K562 (cell line): ENCODE results near the gene ZCRB1.

Experiments
- CHD4 ChIP-seq: fragments of 200-600 bp; sonication (generic); IDR thresholded peaks from 3 replicates; pipeline ENCODE4 v1.6.1; 2012; ENCODE audit warnings: low read depth, mild to moderate bottlenecking, mixed read lengths, low read length, inconsistent platforms; ENCODE audit not compliant: insufficient read depth, insufficient replicate concordance, poor library complexity, severe bottlenecking
- HDAC2 ChIP-seq: fragments of 450-650 bp; IDR thresholded peaks from 2 replicates; pipeline ENCODE4 v1.6.1; 2016; ENCODE audit warnings: mild to moderate bottlenecking
- JUND ChIP-seq, 2 experiments: IDR thresholded peaks; 2 replicates in 1 of 2; 3 replicates in 1 of 2; pipeline ENCODE4 v1.6.1; 2011; ENCODE audit warnings: borderline replicate concordance in 2 of 2, low read depth in 2 of 2, low read length in 2 of 2, improper control_type of control experiment in 1 of 2, missing biosample characterization in 1 of 2, missing genetic modification characterization in 1 of 2, missing genetic modification reagents in 1 of 2
- SIRT6 ChIP-seq: IDR thresholded peaks from one replicate; pipeline ENCODE4 v1.6.1; 2012; ENCODE audit warnings: low read depth, mild to moderate bottlenecking, control low read depth, inconsistent platforms, low read length, moderate library complexity
- USF2 ChIP-seq: sonication (generic); formaldehyde crosslinking; IDR thresholded peaks from 2 replicates; pipeline ENCODE4 v1.5.0; 2020; ENCODE audit warnings: missing genetic modification reagents
- ZNF253 ChIP-seq: fragments of 250-450 bp; sonication (Bioruptor Pico); conservative IDR thresholded peaks from 2 replicates; pipeline ENCODE4 v1.6.1; 2021; ENCODE audit warnings: mild to moderate bottlenecking
- ZZZ3 ChIP-seq: fragments of 450-650 bp; IDR thresholded peaks from 2 replicates; pipeline ENCODE4 v1.6.1; 2016; ENCODE audit warnings: antibody characterized with exemption, mild to moderate bottlenecking, moderate library complexity
- TF ChIP-seq, protein P1 (sequence below): fragments of 250-450 bp; sonication (Bioruptor Pico); IDR thresholded peaks from 2 replicates; pipeline ENCODE4 v1.5.0; 2021; ENCODE audit warnings: mild to moderate bottlenecking, borderline replicate concordance
- TF ChIP-seq, protein P2 (sequence below), 3 experiments: IDR thresholded peaks in 2 of 3; conservative IDR thresholded peaks in 1 of 3; 2 replicates each; pipeline ENCODE4 v1.5.1; 2011 to 2012; ENCODE audit warnings: low read length in 3 of 3, mild to moderate bottlenecking in 3 of 3, control low read depth in 2 of 3, improper control_type of control experiment in 1 of 3, inconsistent platforms in 1 of 3, low read depth in 1 of 3, mixed read lengths in 1 of 3, moderate library complexity in 1 of 3; ENCODE audit not compliant: insufficient read depth in 2 of 3
- TF ChIP-seq, protein P3 (sequence below): sonication (generic); formaldehyde crosslinking; IDR thresholded peaks from 2 replicates; pipeline ENCODE4 v1.8.1; 2022; ENCODE audit warnings: missing genetic modification reagents

- TF ChIP-seq, protein P1, sequence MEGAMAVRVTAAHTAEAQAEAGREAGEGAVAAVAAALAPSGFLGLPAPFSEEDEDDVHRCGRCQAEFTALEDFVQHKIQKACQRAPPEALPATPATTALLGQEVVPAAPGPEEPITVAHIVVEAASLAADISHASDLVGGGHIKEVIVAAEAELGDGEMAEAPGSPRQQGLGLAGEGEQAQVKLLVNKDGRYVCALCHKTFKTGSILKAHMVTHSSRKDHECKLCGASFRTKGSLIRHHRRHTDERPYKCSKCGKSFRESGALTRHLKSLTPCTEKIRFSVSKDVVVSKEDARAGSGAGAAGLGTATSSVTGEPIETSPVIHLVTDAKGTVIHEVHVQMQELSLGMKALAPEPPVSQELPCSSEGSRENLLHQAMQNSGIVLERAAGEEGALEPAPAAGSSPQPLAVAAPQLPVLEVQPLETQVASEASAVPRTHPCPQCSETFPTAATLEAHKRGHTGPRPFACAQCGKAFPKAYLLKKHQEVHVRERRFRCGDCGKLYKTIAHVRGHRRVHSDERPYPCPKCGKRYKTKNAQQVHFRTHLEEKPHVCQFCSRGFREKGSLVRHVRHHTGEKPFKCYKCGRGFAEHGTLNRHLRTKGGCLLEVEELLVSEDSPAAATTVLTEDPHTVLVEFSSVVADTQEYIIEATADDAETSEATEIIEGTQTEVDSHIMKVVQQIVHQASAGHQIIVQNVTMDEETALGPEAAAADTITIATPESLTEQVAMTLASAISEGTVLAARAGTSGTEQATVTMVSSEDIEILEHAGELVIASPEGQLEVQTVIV (CRISPR knock-in tag) = no peak
- TF ChIP-seq, protein P2, sequence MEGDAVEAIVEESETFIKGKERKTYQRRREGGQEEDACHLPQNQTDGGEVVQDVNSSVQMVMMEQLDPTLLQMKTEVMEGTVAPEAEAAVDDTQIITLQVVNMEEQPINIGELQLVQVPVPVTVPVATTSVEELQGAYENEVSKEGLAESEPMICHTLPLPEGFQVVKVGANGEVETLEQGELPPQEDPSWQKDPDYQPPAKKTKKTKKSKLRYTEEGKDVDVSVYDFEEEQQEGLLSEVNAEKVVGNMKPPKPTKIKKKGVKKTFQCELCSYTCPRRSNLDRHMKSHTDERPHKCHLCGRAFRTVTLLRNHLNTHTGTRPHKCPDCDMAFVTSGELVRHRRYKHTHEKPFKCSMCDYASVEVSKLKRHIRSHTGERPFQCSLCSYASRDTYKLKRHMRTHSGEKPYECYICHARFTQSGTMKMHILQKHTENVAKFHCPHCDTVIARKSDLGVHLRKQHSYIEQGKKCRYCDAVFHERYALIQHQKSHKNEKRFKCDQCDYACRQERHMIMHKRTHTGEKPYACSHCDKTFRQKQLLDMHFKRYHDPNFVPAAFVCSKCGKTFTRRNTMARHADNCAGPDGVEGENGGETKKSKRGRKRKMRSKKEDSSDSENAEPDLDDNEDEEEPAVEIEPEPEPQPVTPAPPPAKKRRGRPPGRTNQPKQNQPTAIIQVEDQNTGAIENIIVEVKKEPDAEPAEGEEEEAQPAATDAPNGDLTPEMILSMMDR (IDR thresholded peaks at IDR 0.05 in 2 of 3, conservative IDR thresholded peaks at IDR 0.05 in 1 of 3; ENCODE audit: insufficient read depth in 2 of 3, low read depth in 1 of 3, low read length in 3 of 3) = no peak
- TF ChIP-seq JUND (IDR thresholded peaks at IDR 0.05; ENCODE audit: borderline replicate concordance, low read depth, low read length) (no peak), JUND (tag; IDR thresholded peaks at IDR 0.05; ENCODE audit: borderline replicate concordance, low read depth, low read length) (no peak), SIRT6 (no peak), ZZZ3 (no peak), ZNF253 (CRISPR knock-in tag) (no peak), HDAC2 (no peak), CHD4 (no peak), USF2 (CRISPR knock-in tag) (no peak)
- TF ChIP-seq, protein P3, sequence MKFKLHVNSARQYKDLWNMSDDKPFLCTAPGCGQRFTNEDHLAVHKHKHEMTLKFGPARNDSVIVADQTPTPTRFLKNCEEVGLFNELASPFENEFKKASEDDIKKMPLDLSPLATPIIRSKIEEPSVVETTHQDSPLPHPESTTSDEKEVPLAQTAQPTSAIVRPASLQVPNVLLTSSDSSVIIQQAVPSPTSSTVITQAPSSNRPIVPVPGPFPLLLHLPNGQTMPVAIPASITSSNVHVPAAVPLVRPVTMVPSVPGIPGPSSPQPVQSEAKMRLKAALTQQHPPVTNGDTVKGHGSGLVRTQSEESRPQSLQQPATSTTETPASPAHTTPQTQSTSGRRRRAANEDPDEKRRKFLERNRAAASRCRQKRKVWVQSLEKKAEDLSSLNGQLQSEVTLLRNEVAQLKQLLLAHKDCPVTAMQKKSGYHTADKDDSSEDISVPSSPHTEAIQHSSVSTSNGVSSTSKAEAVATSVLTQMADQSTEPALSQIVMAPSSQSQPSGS = no peak
Observed at GRCh38 chr12:42273706-42274105, 52.2 kb downstream of the ZCRB1 start.
